Activated CD8-positive, alpha-beta T cell treated with anti-CD3 and anti-CD28 coated beads for 36 hours (primary cell): ENCODE results near the gene TTYH3. TPM values are rescaled to one million over a fixed set of nuclear protein-coding genes. Genes with fewer than 3 reads are reported as not detected.
"Not testable (repeated sequence)": the region's sequence is repeated elsewhere in the genome, so short reads cannot be mapped to it uniquely, and the experiment has no call there.

Source experiments
- ATAC-seq: fragments of 200-7000 bp; cut with Tn5 transposase; one replicate; pipeline ENCODE4 v1.10.0; 2021; ENCODE audit warnings: mild to moderate bottlenecking, moderate library complexity
- CTCF ChIA-PET: fragments of 350-600 bp; sonication (Branson Sonifier 250); formaldehyde crosslinking; loops from one replicate; lab custom pipeline; 2021; ENCODE audit warnings: antibody characterized with exemption; lab: Charles Lee
- POLR2A ChIA-PET: fragments of 350-600 bp; sonication (Branson Sonifier 250); formaldehyde crosslinking; loops from one replicate; lab custom pipeline; 2021; ENCODE audit warnings: antibody characterized with exemption; lab: Charles Lee
- DNase-seq: peaks from one replicate; pipeline ENCODE4 v3.0.0-alpha.2; 2020
- H3K27ac Mint-ChIP-seq: one replicate; pipeline ENCODE4 v1.8.0; 2021; ENCODE audit warnings: mild to moderate bottlenecking, mixed read lengths
- H3K27me3 Mint-ChIP-seq: one replicate; pipeline ENCODE4 v1.8.0; 2021; ENCODE audit warnings: mixed read lengths
- H3K36me3 Mint-ChIP-seq: one replicate; pipeline ENCODE4 v1.8.0; 2021; ENCODE audit warnings: low read depth, mixed read lengths
- H3K4me1 Mint-ChIP-seq: one replicate; pipeline ENCODE4 v1.8.0; 2021; ENCODE audit warnings: low read depth, mixed read lengths
- H3K4me3 Mint-ChIP-seq: one replicate; pipeline ENCODE4 v1.8.0; 2021; ENCODE audit warnings: mild to moderate bottlenecking, moderate library complexity, mixed read lengths
- H3K9me3 Mint-ChIP-seq: one replicate; pipeline ENCODE4 v1.8.0; 2021; ENCODE audit warnings: mixed read lengths
- intact Hi-C: fragments of 100-400 bp; cut with micrococcal nuclease; formaldehyde crosslinking; loops from one replicate; pipeline ENCODE4 v1.10.0; 2022
- total RNA-seq, 2 experiments: library from RNA; stranded (reverse); gene quantifications; one replicate each; pipeline ENCODE4 v1.2.3, GENCODE V29; 2021
- TF ChIP-seq, protein P1 (sequence below): fragments of 200-600 bp; IDR thresholded peaks from one replicate; pipeline ENCODE4 v1.8.0; 2022; ENCODE audit warnings: antibody characterized with exemption, mild to moderate bottlenecking

Gene TTYH3
- total RNA-seq, 2 experiments from 2014 or later = 30.3 to 32.3 TPM

GRCh38 chr7:2673934-2674333 lies 42.1 kb downstream of the TTYH3 start:
- H3K27ac Mint-ChIP-seq = no peak overlapping the region
- no peaks in the 10 kb centered on the region for H3K36me3 Mint-ChIP-seq
- CTCF ChIA-PET = interaction anchor here (1.5 to 11.9 kb wide), 4 partner anchors 25 to 205 kb away, joined by 4 to 249 read pairs (median 6); no protein-coding TSS in a partner anchor
- no peak for DNase-seq
- TF ChIP-seq, protein P1, sequence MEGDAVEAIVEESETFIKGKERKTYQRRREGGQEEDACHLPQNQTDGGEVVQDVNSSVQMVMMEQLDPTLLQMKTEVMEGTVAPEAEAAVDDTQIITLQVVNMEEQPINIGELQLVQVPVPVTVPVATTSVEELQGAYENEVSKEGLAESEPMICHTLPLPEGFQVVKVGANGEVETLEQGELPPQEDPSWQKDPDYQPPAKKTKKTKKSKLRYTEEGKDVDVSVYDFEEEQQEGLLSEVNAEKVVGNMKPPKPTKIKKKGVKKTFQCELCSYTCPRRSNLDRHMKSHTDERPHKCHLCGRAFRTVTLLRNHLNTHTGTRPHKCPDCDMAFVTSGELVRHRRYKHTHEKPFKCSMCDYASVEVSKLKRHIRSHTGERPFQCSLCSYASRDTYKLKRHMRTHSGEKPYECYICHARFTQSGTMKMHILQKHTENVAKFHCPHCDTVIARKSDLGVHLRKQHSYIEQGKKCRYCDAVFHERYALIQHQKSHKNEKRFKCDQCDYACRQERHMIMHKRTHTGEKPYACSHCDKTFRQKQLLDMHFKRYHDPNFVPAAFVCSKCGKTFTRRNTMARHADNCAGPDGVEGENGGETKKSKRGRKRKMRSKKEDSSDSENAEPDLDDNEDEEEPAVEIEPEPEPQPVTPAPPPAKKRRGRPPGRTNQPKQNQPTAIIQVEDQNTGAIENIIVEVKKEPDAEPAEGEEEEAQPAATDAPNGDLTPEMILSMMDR = no peak
- intact Hi-C loops = no loop called here
- POLR2A ChIA-PET = no interaction called here
- no peaks in the 10 kb centered on the region for H3K9me3 Mint-ChIP-seq
- no peak overlapping the region for H3K4me3 Mint-ChIP-seq
- H3K27me3 Mint-ChIP-seq = peaks cover 8% of the 10 kb centered on the region
- H3K4me1 Mint-ChIP-seq = peaks cover 4% of the 10 kb centered on the region
- ATAC-seq = no peak

GRCh38 chr7:2675256-2675764 lies 43.5 kb downstream of the TTYH3 start:
- no peak overlapping the region for H3K27ac Mint-ChIP-seq
- no peak overlapping the region for H3K4me3 Mint-ChIP-seq
- ATAC-seq (no peak), DNase-seq (no peak)
- peaks cover under 1% of the 10 kb centered on the region for H3K27me3 Mint-ChIP-seq
- peaks cover 4% of the 10 kb centered on the region for H3K4me1 Mint-ChIP-seq
- ChIA-PET CTCF (interaction anchor here (11.9 kb wide), 1 partner anchor 37 kb away, joined by 249 read pairs; no protein-coding TSS in a partner anchor), POLR2A (no interaction called here)
- H3K36me3 Mint-ChIP-seq = no peaks in the 10 kb centered on the region
- no peaks in the 10 kb centered on the region for H3K9me3 Mint-ChIP-seq
- intact Hi-C loops = no loop called here
- TF ChIP-seq, protein P1 = no peak

- DNase-seq, H3K4me1 Mint-ChIP-seq, POLR2A ChIA-PET, CTCF ChIA-PET, intact Hi-C loops, H3K27me3 Mint-ChIP-seq, H3K36me3 Mint-ChIP-seq, H3K9me3 Mint-ChIP-seq, H3K27ac Mint-ChIP-seq, H3K4me3 Mint-ChIP-seq, ATAC-seq: not testable (repeated sequence)
Observed at GRCh38 chr7:2676576-2676975, 44.8 kb downstream of the TTYH3 start.

DNA sequence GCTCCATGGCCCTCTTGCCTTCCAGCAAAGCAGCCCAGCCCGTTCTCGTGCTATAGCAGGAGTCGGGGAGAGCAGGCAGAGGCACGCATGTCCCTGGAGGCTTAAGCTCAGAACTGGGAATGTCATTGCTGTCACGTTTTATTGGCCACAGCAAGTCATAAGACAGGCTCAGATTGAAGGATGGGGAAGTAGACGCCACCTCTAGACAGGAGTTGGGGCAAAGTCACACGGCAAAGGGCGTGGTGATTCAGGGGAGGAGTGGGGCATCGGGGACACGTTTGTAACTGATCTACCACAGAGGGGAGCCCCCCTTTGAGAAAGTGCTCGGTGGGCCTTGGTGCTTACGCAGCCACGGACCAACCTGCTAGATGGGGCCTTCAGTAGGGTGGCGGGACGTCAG lies 46.7 kb downstream of the TTYH3 start:
- H3K4me1 Mint-ChIP-seq, ATAC-seq, DNase-seq, H3K4me3 Mint-ChIP-seq, POLR2A ChIA-PET, H3K36me3 Mint-ChIP-seq, H3K27ac Mint-ChIP-seq, H3K27me3 Mint-ChIP-seq, H3K9me3 Mint-ChIP-seq, intact Hi-C loops: not testable (repeated sequence)
- CTCF ChIA-PET = interaction anchor here (1.0 to 2.0 kb wide), 2 partner anchors 14 to 20 kb away, joined by 3 to 4 read pairs; no protein-coding TSS in a partner anchor

- intact Hi-C loops, DNase-seq, H3K27me3 Mint-ChIP-seq, H3K36me3 Mint-ChIP-seq, H3K27ac Mint-ChIP-seq, H3K4me1 Mint-ChIP-seq, H3K4me3 Mint-ChIP-seq, H3K9me3 Mint-ChIP-seq: not testable (repeated sequence)
- peak; percentile 38 for ATAC-seq
- POLR2A ChIA-PET = interaction anchor here (1.1 kb wide), 1 partner anchor 12 kb away, joined by 3 read pairs; no protein-coding TSS in a partner anchor
- CTCF ChIA-PET = interaction anchor here (1.0 to 4.0 kb wide), 5 partner anchors 8 to 39 kb away, joined by 4 to 34 read pairs (median 4); no protein-coding TSS in a partner anchor
Observed at GRCh38 chr7:2679135-2680127, 47.6 kb downstream of the TTYH3 start.

- ATAC-seq (no peak), DNase-seq (no peak)
- no peaks in the 10 kb centered on the region for H3K4me1 Mint-ChIP-seq
- ChIA-PET CTCF (interaction anchor here (1.0 to 4.0 kb wide), 6 partner anchors 9 to 229 kb away, joined by 4 to 34 read pairs (median 4); no protein-coding TSS in a partner anchor), POLR2A (interaction anchor here (0.6 to 1.1 kb wide), 2 partner anchors 12 to 369 kb away, joined by 3 read pairs; no protein-coding TSS in a partner anchor)
- H3K4me3 Mint-ChIP-seq = no peak overlapping the region
- intact Hi-C loops = no loop called here
- H3K27ac Mint-ChIP-seq = no peak overlapping the region
- no peaks in the 10 kb centered on the region for H3K36me3 Mint-ChIP-seq
- TF ChIP-seq, protein P1 = no peak
- peaks cover 3% of the 10 kb centered on the region for H3K27me3 Mint-ChIP-seq
- no peaks in the 10 kb centered on the region for H3K9me3 Mint-ChIP-seq
Observed at GRCh38 chr7:2680256-2680655, 48.5 kb downstream of the TTYH3 start.
